Erythroblast (primary cell): ENCODE data around the gene SREBF2.

Source experiments
- DNase-seq, 2 experiments: peaks; one replicate each; lab custom pipeline; 2025; lab: John Stamatoyannopoulos, UW
- GATA1 ChIP-seq: IDR thresholded peaks from 2 replicates; pipeline ENCODE4 v1.6.1; 2011; ENCODE audit warnings: low read depth, mild to moderate bottlenecking, control low read depth, low read length, moderate library complexity
- POLR2A ChIP-seq: IDR thresholded peaks from 2 replicates; pipeline ENCODE4 v1.6.1; 2011; ENCODE audit warnings: mild to moderate bottlenecking, low read length

The SREBF2 gene

DNA sequence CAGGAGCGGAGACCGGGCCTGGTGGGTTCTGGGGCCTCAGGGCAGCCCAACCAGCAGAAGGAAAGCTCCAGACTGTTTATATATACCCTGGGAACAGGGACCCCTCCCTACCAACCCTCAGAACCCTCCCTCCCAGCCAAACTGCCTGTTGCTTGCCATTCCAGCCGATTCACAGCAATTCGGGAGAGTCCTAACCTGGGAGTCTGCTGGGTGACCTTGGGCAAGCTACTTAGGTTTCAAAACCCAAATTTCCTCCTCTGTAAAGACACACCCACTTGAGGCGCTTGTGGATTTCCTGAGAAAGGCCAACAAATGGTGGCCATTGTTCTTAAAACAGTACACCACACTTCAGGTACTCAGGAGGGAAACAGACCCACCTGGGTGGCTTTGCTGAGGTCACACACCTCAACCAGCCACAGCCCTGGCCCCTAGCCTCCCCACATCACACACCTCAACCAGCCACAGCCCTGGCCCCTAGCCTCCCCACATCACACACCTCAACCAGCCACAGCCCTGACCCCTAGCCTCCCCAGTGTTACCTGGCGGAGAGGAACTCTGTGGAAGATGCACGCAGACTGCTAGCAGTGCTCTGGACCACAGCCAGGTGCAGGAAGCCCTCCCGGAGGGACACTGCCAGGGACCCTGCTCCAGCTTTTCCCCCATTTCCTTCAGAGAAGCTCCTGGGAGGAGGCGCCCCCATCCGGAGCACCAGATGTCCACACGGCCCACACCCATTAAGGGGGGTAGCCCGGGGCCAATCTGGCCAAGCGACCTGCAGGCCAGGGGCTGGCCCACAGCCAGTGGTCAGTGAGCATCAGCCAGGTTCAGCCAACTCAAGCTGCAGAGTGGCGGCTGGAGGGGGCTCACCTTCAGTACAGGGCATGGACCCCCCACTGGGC, 75.8 kb downstream of the SREBF2 start:
- no peak for TF ChIP-seq GATA1
- no peak for TF ChIP-seq POLR2A
- DNase-seq: no peak

DNA sequence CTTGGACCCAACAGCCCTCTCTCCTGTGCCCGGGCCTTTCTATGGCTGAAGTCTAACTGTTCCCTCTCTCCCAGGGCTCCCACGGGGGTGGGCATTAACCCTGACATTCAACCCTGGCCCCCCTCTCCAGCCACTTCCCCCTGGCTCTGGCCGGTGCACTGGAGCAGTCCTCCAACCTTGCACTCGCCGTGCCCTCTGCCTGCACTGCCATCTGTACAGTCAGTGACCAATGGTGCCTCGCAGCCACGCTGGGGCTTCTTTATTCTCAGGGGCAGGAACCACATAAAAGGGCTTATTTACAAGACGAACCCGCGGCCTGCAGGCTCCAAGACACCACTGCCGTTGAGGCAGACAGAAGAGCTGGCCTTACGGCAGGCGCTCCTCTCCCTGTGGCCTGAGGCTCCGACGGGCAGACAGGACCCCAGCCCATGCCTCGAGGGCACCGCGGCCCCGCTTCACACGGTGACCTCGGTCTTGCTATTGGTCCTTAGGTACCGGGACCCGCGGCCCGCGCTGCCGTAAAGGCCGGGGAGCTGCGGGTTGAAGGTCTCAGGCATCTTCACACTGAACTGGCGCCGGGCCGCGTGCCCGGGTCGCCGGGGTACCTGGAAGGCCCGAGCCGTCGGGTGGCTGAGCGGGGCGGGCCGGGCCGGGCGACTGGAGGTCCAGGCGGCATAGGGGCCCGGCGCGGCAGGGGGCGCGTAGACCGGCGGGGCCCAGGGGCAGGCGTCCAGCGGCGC, 76.6 kb downstream of the SREBF2 start:
- DNase-seq: no peak

DNA sequence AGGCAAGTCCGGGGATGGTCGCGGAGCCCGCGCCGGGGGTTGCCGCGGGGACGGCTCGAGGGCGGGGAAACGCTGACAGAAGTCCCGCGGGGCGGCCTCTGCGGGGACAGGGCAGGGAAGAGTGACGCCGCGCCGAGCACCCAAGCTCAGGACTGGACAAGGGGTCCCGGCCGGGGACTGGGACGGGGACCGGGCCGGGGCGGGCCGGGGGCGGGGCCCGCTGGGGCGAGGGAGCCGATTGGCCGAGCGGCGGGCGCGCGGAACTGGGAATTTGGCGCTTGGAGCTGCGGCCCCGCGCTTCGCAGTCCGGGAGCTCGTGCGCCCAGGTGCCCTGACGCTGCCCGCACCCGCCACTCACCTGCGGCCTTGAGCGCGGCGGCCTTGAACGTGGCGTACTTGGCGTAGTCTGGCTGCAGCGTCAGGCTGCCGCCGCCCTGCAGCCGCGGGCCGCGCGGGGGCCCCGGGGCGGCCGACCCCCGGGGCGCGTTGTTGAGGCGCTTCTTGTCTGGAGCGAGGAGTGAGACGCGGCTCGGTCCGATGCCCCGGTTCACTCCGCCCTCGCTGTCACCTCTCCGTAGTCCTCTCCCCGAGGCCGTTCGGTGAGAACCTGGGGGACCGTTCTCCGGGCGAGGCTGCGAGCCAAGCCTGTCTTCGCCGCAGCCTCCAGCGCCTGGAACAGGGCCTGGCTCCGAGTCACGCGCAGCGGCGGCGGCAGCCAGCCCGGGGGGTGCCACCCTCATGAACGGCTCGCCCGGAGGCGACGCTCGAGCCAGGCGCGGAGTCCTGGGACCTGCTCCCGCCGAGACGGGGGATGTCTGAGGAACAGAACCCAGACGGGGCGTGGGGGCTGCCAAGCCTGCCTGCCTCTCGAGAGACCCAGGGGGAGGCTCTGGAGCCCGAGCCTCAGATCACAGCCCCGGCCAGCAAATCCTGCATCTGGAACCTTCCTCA, 77.4 kb downstream of the SREBF2 start:
- TF ChIP-seq POLR2A (no peak), GATA1 (no peak)
- peak; percentile 37 to 46 for DNase-seq

More for the DNA sequence above, 76.6 kb downstream of the SREBF2 start:
- no peak for TF ChIP-seq POLR2A
- no peak for TF ChIP-seq GATA1

DNA sequence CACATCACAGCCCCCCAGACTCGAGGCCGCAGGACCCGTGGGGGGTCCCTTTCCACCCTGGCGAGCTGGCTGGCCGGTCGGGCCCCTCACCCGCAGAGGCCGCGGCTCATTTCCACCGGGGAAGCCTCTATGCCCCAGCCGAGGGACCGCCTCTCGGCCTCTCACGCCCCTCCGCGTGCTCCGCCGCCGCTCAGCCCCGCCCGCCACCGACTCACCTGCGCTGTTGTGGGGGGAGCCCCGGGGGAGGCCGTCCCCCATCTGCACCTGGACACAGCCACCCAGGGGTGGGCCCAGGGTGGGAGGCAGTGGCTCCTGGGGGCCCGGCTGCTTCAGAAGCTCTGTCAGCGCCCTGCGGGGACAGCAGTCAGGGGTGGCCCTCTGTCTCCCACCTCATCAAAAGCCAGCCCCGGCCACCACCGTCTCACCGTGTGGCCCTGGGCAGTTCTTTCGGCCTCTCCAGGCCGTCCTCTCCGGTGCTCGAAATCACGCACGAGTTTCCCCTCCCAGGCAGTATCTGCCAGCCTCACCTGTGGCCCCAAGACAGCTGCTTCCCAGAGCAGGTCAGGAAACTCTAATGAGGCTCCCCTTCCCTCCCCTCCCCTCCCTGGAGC, 78.2 kb downstream of the SREBF2 start:
- no peak for DNase-seq
- TF ChIP-seq POLR2A: no peak
- no peak for TF ChIP-seq GATA1

DNA sequence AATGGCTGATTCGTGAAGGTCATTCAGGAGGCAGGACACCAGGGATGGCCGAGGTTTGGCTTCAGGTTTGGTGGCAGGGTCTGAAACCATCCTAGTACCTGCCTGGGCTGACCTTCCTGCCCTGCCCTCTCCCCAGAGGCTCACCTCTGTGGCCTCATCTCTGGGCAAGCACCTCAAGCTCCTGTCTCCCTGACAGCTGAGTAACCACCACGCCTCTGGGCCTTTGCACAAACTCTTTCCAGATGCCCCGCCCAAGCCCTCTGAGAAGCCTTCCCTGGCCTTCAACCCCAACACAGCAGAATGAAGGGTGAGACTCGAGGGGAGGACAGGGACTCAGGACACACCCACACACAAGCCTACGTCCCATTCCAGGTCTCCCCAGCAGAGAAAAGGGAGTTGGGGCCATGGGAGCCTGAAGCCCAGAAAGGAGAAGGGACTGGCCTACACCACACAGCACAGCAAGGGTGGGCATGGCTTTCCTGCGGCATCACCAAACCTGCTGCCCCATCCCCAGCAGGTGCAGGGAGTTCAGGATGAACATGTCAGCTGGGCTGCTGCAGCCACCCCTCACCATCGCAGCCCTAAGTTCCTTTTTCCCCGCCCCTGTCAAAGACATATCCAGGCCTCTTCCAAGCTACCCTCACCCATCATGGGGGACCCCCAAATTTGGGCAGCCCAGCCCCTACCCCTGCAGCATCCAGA, 79.6 kb downstream of the SREBF2 start:
- DNase-seq: no peak
- TF ChIP-seq GATA1 (no peak), POLR2A (no peak)

DNA sequence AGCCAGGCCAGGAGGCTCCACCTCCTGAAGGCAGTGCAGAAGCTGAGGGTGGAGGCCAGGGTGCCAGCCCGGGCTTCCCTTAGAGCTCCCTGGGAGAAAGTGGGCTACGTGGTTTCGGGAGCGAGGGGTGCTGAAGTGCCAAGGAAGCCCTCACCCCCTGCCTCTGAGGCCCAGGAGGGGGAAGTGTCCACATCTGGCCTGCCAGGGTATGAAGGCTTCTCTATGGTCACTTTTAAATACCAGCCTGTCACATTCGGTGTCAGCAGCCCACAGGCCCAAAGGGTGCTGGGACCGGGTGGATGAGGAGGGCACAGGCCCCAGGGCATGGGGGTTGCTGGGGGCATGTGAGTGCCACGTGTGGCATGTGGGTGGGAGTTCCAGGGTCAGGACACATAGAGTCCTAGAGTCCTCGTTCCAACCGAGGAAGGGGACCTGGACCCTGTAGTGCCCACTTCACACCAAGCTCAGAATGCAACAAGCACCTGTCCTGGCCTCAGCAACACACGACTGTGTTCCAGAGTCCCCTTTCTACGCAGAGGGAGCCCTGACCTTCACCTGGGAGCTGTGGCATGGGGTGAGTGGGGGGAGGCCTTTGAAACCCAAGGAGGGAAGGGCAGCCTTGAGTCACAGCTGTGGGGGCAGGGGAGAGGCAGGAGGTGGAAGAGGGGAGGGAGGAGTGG, 80.3 kb downstream of the SREBF2 start:
- no peak for DNase-seq

DNA sequence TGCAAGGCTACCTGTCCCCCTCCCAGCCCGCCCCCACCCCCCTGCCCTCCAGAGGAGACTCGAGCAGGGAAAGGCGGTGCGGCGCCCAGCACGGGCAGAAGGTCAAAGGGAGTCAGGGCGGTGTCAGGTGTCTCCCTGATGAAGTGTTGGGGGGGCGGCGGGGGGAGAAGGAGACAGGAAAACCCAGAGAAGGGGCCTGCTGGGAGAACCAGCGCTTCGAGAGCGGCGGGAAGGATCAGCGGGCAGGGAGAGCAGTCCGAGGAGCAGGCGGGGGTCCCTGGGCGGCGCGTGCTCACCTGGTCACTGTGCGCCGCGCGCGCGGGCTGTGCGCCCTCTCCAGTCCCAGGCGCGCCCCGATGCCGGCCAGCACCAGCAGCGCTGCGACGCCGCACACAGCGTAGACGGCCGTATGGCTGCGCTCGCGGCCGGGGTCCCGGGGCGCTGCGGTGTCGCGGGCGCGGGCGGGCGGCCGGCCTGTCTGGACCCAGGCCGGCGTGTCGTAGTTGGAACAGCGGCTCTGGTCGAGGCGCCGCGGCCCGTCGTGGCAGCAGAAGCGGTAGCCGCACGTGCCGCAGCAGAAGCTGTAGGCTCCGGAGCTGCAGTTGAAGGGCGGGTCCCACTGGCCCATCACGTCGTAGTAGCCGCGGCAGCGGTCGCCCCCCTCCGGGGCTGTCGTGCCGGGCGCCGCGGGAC, 81.1 kb downstream of the SREBF2 start:
- DNase-seq: peak in 1 of 2 experiments; percentile 32
- no peak for TF ChIP-seq POLR2A
- no peak for TF ChIP-seq GATA1

More for the DNA sequence above, 80.3 kb downstream of the SREBF2 start:
- TF ChIP-seq GATA1 (no peak), POLR2A (no peak)

DNA sequence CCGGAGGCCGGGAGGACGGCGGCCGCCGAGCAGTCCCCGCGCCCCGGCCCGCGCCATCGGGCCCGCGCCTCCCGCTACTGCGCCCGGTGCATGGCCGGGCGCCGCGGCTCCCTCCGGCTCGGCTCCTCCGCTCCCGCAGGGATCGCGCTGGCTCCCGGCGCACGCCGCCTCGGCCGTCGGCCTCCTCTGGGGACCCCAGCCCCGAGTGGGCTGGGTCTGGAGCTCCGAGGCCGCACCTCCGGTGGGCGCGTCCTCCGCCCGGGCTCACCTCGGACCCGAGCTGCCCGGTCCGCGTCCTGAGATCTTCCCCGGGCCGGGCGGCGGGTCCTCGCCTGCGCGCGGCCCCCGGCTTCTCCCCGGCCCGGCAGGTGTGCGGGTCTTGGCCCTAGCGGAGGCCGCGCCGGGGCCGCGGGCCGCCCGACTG, 81.7 kb downstream of the SREBF2 start:
- DNase-seq: no peak
- TF ChIP-seq POLR2A (no peak), GATA1 (no peak)

DNA sequence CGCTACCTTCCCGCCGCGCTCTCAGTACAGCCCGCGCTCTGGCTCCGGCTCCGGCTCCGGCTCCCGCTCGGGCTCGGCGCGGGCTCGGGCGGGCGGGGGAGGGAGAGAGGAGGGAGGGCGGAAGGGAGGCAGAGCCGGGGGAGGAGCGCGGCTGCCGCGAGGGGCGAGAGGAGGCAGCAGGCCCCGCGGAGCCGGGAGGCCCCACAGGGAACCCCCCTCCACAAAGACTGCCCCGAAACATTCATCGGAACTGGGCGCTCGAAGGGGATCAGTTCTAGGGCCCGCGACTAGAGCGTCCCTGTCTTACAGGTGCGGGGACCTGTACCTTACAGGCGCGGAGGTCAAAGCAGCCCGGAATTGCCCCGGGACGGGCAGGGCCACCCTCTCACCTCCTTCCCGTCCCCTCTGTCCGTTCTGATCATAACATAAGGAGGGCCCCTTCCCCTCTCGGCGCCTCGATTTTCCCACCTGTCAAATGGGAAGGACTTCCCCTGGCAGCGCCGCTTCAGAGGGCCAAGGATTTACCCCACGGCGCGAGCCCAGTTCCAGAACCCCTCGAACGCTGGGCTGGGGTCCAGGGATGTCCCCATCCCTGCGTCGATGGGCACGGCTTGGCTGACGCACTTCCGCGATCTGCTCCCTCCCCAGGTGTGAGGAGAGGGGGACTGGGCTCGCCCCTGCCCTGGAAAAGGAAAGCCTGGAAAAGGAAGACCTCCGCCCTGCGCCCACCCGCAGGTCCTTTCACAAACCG, 82.3 kb downstream of the SREBF2 start, which contains the start of gene SHISA8:
Gene SHISA8, minus strand, starts transcription at position 40 of the 751 bp plus-strand sequence. CDS start 407 bp downstream, outside the sequence.
- no peak for DNase-seq
- TF ChIP-seq POLR2A: no peak

DNA sequence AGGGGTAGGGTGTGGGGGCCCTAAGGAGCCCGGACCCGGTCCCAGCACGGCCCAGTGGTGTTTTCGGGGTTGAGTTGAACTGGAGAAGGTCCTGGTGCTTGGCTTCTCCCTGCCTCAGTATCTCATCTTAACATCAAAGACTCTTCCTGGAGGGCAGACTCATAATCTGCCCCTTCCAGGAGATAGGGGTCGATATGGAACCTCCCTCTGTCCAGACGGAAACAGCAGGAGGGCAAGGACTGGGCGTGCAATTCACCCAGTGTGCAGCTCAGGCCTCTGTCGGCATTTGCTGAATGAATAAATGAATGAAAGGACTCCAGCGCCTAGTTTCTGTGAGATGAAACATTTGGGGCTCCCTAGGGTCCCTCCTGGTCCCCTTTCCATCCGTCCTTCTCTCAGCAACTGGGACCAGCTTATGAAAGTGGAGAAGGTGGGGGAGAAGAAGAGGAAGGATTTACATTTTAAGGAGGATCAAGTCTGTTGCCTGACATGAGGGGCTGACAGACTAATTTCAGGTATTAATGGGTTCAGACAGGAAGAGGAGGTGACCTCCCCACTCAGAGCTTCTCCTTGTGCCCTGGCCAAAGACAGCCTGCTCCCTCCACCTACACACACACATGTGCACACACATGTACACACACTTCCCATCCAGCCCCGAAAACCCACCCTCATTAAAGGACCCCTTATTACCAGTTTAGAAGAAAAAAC, 83.0 kb downstream of the SREBF2 start:
- no peak for DNase-seq
- TF ChIP-seq POLR2A (no peak), GATA1 (no peak)
